NCI-H2171 (cell line): ENCODE measurements around the gene RAB20.
"Not testable (repeated sequence)": the region's sequence is repeated elsewhere in the genome, so short reads cannot be mapped to it uniquely, and the experiment has no call there.

ENCODE experiments used
- DNase-seq: peaks from one replicate; lab custom pipeline; 2025; lab: John Stamatoyannopoulos, UW

Gene RAB20

DNA sequence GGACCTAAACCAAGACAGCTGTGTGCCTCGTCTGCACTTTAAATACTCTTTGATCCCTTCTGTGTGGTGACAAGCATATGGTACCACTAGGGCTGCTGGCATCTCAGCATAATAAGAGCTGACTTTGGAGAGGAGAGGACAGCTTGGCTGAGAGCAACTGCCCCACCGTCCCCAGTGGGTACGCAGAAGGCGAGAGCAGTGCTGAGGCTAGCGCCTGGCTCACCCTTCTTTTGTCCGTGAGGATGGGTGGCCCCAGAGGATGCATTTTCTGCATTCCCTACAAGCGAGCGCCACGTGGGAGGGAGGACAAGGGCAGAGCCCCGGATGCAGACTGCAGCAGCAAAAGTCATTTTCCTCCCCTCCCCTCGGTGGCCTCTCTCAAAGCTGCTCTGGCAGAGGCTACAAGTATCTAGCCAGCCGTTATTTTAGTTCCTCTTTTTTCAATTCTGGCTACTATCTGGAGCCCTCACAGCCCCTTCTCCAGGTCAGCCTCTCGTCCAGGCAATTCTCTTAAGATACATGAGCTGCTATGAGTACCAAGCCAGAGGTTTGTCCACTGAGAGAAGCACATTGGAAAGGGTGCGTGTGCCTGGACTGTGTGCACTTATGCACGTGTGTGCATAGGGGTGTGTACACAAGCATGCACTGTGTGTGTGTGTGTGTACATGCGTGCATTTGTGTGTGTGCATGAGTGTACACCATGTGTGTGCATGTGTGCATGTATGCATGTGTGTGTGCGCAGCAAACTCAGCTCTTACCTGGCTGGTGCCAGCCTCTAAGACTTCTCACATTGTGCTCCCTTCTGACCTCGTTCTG lies 51.3 kb downstream of the RAB20 start:
- DNase-seq, result no peak

DNA sequence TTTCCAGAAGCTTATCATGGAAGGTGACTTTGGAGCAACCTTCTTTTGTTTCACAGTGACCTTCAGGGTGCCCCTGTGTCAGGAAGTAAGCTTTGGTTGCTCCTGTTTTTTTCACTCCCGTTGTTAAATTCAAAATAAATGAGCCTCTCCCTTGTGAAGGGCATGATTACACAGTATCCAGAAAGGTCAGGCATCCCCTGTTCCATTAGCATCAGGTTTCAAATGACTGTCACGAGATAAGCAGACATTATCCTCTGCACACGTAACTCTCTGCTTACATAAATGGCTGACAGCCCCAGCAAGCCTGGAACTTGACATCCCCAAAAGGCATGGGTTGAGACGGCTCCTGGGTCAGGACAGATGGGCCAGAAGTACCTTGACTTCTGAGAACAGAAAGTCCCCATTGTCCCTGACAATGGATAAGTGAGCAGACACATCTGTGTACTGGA lies 52.0 kb downstream of the RAB20 start:
- no peak for DNase-seq

DNA sequence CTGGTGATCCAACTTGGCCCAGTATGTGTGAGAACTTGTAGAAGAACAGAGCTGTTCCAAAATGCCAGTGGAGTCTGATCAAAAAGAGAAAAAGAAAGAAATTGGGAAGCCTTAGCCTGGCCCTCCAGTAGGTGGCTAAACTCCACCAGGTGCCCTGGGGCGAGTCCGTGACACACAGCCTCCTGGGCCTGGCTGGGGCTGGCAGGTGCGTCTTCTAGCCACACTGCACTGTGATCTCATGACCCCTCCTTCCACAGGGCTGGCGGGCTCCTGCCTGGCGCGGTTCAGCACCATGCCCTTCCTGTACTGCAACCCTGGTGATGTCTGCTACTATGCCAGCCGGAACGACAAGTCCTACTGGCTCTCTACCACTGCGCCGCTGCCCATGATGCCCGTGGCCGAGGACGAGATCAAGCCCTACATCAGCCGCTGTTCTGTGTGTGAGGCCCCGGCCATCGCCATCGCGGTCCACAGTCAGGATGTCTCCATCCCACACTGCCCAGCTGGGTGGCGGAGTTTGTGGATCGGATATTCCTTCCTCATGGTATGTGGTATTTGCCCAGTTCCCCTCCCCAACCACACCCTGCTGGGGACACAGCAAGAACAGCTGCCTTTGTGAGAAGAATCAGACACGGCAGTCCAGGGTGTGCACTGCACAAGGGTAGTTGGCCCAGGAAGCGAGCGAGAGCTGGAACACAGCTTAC lies 53.7 kb downstream of the RAB20 start:
- no peak for DNase-seq

DNA sequence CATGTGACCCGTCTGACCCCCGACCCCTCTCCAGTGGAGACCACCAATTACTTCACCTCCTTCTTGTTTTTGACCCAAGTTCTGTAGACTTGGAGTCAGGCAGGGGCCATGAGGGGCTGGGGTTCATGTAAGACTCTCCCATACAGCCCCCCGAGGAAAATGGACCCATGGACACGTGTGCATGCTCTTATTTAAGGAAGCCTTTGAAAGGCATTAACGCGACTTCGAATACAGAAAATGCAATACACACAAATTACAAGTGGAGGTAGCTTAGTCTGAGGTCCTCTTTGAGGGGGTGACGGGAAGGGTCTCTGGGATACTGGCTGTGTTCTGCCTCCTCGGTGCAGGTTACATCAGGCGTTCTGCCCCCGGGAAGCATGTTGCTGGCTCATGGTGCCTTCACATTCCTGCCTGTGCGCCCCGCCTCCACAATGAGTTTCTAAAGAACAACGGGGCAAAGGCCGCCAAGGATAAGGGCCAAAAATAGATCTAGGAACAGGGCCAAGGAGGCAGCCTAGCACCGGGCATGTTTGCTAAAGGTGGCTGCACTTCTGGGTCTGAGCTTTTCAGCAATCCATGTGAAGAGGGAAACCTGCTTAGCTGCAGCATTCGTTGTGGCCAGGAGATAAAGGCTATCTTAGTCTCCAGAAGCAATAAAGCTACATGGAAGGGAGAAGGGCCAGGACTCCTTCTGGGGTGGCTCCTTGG lies 54.5 kb downstream of the RAB20 start:
- no peak for DNase-seq

DNA sequence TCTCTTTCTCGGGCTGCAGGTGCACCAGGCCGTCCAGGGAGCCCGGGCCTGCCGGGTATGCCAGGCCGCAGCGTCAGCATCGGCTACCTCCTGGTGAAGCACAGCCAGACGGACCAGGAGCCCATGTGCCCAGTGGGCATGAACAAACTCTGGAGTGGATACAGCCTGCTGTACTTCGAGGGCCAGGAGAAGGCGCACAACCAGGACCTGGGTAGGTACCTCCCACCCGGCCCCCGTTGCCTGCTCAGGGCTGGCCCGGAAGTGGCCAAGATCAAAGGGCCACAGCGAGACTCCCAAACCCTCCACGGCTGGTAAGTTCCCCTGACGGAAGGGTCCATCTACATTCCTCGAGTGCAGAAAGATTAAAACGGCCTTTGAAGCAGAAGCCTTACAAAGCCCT lies 55.1 kb downstream of the RAB20 start:
- no peak for DNase-seq

DNA sequence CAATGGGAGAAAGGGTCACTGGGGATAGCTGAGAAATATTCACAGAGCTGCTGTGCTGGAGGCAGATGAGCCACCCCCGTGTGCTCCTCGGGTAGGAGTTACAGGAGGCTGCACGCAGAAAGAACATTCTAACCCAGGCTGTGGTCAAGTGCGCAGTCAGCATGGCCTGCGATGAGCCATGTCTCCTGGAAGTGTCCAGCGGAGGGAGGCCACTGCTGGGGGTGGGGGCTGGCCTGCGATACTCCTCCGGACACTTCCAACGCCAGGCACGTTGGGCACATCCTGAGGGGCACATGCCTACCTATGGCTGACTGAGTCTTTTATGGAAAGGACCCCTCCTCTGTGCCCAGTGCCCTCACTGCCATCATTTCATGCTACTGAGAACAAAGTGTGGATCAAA lies 55.9 kb downstream of the RAB20 start:
- DNase-seq, result no peak

DNA sequence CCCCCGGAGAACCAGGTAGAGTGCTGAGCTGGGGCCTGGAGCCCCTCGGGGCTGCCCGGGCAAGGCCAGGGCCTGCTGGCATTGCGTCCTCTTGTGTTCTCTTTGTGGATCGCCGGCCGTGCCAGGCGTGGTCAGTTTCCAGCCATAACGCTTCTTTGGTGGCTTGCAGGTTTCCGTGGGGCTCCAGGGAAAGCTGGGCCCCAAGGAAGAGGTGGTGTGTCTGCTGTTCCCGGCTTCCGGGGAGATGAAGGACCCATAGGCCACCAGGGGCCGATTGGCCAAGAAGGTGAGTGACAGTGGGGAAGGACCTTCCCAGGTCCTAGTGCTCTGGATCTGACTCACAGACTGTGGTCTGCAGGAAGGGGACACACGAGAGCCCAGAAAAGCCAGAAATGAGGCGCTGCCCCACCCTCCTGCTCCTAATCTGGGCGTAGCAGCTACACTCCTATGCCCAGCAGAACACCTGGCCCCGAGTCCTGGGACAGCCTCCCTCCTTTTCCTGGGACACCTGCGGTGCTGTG lies 57.5 kb downstream of the RAB20 start:
- no peak for DNase-seq

DNA sequence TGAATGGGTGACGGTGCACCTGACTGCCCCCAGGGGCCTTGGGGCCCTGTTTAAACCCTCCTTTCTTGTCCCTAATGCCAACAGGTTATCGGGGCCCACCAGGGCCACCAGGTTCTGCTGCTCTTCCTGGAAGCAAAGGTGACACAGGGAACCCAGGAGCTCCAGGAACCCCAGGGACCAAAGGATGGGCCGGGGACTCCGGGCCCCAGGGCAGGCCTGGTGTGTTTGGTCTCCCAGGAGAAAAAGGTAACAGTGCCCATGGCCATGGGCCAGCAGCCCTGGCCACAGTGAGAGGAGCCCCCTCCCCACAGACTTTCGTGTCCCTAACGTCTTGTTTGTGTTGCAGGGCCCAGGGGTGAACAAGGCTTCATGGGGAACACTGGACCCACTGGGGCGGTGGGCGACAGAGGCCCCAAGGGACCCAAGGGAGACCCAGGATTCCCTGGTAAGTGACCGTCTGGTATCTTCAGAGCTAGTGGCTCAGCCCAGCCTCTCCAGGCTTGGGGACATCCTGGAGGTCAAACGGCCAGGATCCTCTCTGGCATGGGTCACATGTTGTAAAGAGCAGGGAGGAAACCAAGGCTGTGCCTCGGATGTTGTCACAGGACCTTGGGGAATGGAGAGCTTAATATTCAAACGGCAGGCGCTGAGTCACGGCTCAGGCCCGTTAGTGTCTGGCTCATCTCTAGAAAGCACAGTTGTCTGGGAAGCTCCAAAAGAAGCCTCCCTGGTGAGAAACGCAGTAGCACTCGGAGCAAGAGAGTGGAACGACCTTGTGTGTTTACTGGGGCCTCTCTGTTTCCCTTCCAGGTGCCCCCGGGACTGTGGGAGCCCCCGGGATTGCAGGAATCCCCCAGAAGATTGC lies 58.3 kb downstream of the RAB20 start:
- DNase-seq, result no peak

DNA sequence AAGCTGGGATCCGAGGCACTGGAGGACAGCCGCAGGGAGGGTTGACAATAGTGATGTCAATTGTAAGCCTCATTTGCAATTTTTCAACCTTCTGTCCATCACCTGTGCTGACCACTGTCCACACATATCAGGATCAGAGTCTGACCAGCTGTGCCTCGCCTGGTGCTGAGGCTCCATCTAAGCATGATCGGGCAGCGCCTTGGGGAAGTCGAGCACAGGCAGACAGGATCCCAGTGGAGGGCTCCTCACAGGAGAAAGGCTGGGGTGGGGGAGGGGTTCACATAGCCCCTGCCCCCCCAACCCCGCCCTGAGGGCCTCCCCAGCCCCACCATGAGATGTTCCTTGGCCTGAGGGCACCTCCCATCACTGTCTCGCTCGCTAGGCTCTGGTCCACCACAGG lies 60.3 kb downstream of the RAB20 start:
- no peak for DNase-seq

DNA sequence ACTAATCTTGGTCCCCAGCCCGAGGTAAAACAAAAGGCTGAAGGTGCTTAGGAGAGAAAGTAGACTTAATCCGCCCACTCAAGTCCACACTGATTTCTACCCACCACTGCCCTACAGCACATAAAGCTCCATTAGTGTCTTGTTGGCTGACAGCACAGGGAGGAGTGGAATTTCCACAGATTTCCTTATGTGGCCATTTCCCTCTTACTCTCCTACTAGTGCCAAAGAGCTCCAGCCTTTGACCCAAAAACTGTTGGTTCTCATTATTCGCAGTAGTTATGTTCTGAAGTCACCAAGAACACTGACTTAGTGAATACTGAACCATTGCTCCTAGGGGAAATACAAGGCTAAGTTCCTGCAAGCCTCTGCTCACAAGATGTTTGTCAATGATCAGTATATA lies 61.2 kb downstream of the RAB20 start:
- DNase-seq, result no peak

DNA sequence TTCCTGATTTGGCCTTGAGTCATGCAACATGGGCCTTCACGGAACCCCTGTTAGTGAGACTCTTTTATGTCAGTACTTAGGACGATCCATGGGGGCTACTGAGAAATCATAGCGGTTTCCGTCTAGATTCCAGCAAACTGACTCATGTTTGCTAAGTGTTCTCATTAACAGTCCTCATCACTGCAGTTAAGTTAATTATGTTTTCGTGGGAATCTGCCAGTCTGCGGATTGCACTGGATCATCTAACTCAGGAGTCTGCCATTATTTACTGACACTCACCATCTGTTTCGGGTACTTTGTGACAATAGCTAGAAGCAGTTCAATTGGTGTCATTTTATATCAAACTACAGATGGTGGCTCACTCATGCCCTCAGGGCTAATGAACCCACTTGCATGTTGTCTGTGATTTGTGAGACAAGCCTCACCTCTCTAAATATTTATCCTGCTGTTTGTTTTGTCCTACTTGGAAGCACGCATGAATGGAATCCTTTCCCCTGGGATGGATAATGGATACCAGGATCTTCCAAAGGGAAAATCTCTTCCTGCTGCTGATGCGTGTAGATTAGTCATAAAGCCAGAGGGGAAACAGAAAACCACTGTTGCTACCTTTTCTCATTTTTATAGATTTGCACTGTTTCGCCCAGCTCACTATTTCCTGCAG lies 61.8 kb downstream of the RAB20 start:
- DNase-seq, result peak; percentile 80

DNA sequence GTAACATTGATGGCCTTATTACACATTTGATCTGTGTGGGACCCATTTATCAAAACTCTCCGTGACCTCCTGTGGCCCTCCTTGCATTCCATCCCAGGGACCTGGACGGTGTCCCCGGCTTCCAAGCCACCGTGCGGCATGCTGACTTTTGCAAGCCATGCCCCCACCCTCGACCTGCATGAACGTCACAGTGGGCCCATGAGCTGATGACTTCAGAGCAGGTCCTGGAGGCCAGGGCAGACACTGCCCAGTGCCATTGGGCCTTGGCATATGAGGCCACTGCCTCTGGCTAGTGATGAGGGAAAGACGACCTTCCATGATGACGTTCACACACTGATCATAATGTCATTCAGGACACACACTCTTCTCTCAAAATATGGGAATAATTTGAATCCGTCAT lies 62.8 kb downstream of the RAB20 start:
- DNase-seq, result no peak

DNA sequence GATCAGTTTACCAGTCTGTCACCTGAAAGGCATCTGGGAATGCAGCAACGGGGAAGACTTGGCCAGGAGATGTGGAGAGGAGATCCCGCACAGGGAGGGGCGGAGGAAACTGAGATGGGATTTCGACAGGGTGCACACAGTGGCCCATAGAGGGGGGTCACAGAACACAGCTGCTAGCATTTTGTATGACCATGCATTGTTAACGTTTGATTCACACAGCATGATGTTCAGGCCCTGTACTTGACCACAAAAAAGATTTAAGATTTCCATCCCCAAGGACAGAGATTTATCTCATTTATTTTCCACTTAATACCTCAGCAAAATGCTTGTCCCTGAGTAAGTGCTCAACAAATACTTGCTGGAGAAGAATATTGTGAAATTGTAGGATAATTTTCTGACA lies 63.2 kb downstream of the RAB20 start:
- no peak for DNase-seq

DNA sequence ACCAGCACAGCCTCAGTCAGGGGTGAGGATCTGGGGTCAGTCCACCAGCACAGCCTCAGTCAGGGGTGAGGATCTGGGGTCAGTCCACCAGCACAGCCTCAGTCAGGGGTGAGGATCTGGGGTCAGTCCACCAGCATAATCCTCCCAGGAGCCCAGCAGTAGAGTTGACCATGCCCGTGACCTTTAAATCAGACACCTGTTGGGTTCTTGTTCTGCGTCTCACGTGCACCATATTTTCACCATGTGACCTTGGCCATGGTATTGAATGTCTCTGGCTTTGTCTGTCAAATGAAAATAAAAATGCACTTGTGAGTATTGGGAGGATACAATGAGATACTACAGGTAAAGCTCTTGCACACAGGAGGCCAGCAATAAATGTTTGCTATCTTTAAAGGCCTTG lies 63.6 kb downstream of the RAB20 start:
- not testable (repeated sequence) for DNase-seq

DNA sequence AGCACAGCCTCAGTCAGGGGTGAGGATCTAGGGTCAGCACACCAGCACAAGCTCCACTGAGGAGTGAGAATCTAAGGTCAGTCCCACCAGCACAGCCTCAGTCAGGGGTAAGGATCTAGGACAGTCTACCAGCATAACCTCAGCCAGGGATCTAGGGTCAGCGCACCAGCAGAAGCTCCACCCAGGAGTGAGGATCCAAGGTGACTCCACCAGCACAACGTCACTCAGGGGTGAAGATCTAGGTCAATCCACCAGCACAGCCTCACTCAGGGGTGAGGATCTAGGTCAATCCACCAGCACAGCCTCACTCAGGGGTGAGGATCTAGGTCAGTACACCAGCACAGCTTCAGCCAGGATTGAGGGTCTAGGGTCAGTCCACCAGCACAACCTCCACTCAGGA lies 64.5 kb downstream of the RAB20 start:
- no peak for DNase-seq

DNA sequence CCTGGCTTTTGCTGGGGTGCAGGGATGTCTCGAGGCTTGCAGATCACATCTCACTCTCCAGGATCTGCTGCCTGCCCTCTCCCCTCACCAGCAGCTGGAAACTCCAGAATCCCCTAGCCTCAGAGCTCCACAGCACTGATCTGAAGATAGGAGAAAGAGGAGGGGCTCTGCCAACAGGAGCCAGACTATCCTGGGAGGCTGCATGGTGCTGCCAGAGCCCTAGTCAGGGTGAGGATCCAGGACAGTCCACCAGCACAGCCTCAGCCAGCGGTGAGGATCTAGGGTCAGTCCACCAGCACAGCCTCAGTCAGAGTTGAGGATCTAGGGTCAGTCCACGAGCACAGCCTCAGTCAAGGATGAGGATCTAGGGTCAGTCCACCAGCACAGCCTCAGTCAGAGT lies 65.2 kb downstream of the RAB20 start:
- DNase-seq, result no peak

DNA sequence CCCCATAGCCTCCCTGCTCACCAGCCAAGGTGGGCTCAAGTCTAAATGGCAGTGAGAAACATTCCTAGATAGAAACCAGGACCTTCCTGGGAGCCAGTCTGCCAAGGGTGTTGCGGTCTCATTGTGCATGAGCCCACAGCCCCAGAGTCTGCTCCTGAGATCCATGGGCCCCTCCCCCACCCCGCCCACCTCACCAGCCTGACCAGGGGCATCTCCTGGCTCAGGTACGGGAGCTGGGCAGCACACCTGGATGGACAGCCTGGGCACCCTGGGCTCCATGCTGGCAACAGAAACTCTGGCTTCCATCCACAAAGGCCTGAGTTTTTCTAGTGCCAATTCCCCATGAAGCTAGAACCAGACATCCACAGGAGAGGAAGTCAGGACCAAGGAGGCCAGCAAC lies 65.6 kb downstream of the RAB20 start:
- DNase-seq, result no peak

DNA sequence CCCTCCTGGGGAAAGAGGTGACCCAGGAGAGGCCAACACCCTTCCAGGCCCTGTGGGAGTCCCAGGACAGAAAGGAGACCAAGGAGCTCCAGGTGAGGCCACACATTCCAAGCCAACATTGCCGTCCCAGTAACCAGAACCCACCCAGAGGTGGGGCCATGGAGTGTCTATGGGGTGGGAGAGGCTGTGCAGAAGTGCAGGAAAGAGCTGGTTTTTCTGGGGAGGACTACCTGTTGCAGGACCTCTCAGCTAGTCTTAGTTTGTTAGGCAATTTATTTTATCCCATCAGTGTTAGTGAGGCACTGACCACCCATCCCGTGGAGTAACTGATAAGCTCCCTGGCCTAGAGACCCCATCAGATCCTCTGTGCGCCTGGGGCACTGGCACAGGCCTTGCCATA lies 66.1 kb downstream of the RAB20 start:
- DNase-seq, result no peak

DNA sequence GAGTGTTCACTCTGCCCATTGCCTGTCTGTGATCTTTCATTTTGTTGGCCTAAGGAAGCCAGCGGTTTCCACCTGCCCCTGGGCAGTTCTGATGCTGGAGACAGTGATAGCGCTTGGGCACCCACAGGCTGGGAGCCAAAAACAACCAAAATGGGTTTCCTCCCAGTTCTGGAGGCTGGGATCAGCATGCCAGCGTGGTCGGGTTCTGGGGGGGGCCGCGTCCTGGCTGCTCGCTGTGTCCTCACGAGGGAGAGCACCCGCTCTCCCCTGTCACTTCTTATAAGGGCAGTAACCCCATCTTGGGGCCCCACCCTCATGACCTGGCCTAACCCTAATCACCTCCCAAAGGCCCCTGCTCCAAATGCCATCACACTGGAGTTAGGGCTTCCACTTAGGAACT lies 67.9 kb downstream of the RAB20 start:
- DNase-seq, result no peak

DNA sequence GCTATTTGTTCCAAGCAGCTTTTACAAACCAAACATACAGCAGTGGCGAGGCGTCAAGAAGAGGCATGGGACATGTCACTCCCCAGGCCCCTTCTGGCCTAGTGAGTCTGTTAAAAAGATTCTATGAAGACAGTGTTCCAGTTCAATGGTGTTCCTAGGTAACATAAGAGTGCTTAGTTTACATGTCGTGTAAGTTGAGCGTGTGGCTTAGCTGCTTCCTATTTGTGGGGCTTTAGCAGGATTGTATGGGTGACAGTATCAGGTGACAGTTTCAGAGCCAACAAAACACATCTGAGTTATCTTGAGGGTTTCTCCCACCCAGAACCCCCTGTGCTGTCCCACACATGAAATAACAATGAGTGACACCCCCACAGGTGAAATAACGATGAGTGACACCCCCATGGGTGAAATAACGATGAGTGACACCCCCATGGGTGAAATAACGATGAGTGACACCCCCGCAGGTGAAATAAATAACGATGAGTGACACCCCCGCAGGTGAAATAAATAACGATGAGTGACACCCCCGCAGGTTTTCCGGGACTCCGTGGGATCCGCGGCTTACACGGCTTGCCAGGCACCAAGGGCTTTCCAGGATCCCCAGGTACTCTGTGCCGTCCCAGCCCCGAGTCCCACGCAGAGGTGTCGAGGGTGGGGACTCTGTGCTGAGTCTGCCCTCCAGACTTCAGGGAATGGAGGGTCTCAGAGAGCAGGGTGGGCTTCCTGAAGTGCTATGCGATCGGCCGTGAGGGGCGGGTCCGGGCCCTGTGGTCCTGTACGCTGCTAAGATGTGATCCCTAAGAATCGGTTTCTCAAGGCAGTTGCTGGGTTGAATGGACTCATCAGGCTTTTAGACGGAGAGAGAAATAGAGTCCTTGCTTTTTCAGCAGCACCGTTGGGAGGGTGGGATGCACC lies 68.6 kb downstream of the RAB20 start:
- DNase-seq, result no peak
